Activated naive CD8-positive, alpha-beta T cell treated with anti-CD3 and anti-CD28 coated beads for 36 hours (primary cell): Measurements from ENCODE around the gene AFAP1L2. TPM values are rescaled to one million over a fixed set of nuclear protein-coding genes. Genes with fewer than 3 reads are reported as not detected.

ENCODE experiments used
- DNase-seq: peaks from one replicate; pipeline ENCODE4 v3.0.0; 2021
- H3K27ac Mint-ChIP-seq: one replicate; pipeline ENCODE4 v1.8.0; 2022; ENCODE audit warnings: mild to moderate bottlenecking, moderate library complexity, mixed read lengths
- H3K27me3 Mint-ChIP-seq: one replicate; pipeline ENCODE4 v1.8.0; 2022; ENCODE audit warnings: mild to moderate bottlenecking, mixed read lengths
- H3K36me3 Mint-ChIP-seq: one replicate; pipeline ENCODE4 v1.8.0; 2021; ENCODE audit warnings: mild to moderate bottlenecking, mixed read lengths
- H3K4me1 Mint-ChIP-seq: one replicate; pipeline ENCODE4 v1.8.0; 2021; ENCODE audit warnings: mixed read lengths
- H3K4me3 Mint-ChIP-seq: one replicate; pipeline ENCODE4 v1.8.0; 2022; ENCODE audit warnings: mild to moderate bottlenecking, moderate library complexity, mixed read lengths
- H3K9me3 Mint-ChIP-seq: one replicate; pipeline ENCODE4 v1.8.0; 2022; ENCODE audit warnings: mixed read lengths
- total RNA-seq, 2 experiments: library from RNA; stranded (reverse); gene quantifications; one replicate each; pipeline ENCODE4 v1.2.3, GENCODE V29; 2021

The AFAP1L2 gene
- total RNA-seq, 2 experiments from 2014 or later = 3.2 to 4.6 TPM

GRCh38 chr10:114310346-114310745 is 94.0 kb downstream of the AFAP1L2 start:
- Mint-ChIP-seq H3K4me3 (no peak overlapping the region), H3K27me3 (no peaks in the 10 kb centered on the region), H3K9me3 (no peaks in the 10 kb centered on the region), H3K4me1 (peaks cover 2% of the 10 kb centered on the region), H3K27ac (no peak overlapping the region), H3K36me3 (no peaks in the 10 kb centered on the region)
- DNase-seq = no peak

DNA sequence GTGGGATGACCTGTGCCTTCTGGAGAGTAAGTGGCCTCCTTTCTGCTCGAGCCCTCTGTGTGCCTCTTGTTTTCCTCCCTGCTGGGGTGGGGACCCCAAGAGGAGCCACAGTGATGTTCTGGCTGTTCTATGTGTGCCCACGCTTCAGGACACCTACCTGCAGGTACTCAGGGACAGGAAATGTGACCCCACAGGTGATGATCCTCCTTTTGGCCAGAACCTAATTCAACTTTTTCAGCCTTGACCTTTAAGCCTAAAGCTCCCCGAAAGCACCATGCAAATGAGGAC is 95.0 kb downstream of the AFAP1L2 start:
- no peaks in the 10 kb centered on the region for H3K27me3 Mint-ChIP-seq
- H3K36me3 Mint-ChIP-seq = no peaks in the 10 kb centered on the region
- H3K4me3 Mint-ChIP-seq = no peak overlapping the region
- H3K4me1 Mint-ChIP-seq = peaks cover 4% of the 10 kb centered on the region
- H3K27ac Mint-ChIP-seq = no peak overlapping the region
- no peak for DNase-seq
- no peaks in the 10 kb centered on the region for H3K9me3 Mint-ChIP-seq

- H3K4me1 Mint-ChIP-seq = peaks cover 9% of the 10 kb centered on the region
- no peak overlapping the region for H3K4me3 Mint-ChIP-seq
- no peaks in the 10 kb centered on the region for H3K36me3 Mint-ChIP-seq
- H3K27me3 Mint-ChIP-seq = no peaks in the 10 kb centered on the region
- H3K9me3 Mint-ChIP-seq = no peaks in the 10 kb centered on the region
- no peak for DNase-seq
- H3K27ac Mint-ChIP-seq = no peak overlapping the region
These were observed 95.6 kb downstream of the AFAP1L2 start for GRCh38 chr10:114308531-114309363.

DNA sequence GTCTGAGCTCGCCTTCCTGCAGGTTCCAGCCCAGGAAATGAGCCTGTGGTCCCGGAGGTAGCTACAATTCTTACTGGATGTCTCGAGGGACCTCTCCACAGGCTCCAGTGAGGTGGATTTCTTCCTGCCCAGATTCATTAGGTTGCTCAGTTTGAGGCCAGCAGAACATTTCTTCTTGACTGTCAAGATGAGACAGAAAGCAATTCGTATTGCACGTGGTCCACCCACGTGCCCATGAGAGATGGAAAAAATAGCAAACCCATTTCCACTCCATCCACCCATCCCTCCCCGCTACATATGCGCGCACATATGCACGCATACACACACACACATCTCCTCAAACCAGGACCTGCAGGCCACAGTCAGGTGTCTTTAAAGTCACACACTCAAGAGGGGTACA is 96.6 kb downstream of the AFAP1L2 start:
- Mint-ChIP-seq H3K27ac (no peak overlapping the region), H3K4me3 (no peak overlapping the region), H3K36me3 (no peaks in the 10 kb centered on the region), H3K4me1 (peaks cover 12% of the 10 kb centered on the region), H3K9me3 (no peaks in the 10 kb centered on the region), H3K27me3 (no peaks in the 10 kb centered on the region)
- DNase-seq = peak; percentile 22

DNA sequence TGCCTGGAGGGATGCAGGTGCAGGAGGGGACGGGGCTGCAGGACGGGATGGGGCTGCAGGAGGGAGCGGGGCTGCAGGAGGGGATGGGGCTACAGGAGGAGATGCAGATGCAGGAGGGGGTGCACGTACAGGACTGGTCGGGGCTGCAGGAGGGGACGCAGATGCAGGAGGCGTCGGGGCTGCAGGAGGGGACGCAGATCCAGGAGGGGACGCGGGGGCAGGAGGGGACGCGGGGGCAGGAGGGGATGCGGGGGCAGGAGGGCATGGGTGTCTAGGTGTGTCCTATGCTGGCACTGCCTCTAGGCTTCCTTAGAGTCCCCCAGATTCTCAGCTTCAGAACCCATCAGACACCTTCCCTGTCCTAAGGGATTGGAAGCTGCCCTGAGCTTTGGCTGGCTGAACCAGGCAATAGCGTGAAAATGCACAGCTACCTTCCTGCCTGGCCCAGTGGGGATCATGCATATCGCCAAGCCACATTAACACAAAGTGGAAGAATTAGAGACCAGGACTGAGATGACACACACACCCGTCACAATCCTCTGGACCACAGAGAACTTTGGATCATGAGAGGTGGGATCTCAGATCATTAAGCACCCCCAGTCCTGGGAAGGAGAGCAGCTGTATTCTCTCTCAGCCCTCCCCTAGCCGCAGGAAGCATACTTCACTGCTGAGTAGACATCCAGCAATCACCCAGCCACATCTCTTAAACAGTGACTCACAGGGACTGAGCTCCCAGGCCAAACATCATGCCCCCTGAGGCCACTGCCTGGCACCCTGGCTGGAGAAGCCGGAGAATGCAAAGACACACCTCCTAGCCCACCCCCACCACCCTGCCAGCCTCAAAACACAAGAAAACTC is 98.0 kb downstream of the AFAP1L2 start:
- H3K27ac Mint-ChIP-seq = no peak overlapping the region
- H3K9me3 Mint-ChIP-seq = no peaks in the 10 kb centered on the region
- peaks cover 12% of the 10 kb centered on the region for H3K4me1 Mint-ChIP-seq
- DNase-seq = no peak
- H3K4me3 Mint-ChIP-seq = no peak overlapping the region
- H3K27me3 Mint-ChIP-seq = no peaks in the 10 kb centered on the region
- no peaks in the 10 kb centered on the region for H3K36me3 Mint-ChIP-seq

DNA sequence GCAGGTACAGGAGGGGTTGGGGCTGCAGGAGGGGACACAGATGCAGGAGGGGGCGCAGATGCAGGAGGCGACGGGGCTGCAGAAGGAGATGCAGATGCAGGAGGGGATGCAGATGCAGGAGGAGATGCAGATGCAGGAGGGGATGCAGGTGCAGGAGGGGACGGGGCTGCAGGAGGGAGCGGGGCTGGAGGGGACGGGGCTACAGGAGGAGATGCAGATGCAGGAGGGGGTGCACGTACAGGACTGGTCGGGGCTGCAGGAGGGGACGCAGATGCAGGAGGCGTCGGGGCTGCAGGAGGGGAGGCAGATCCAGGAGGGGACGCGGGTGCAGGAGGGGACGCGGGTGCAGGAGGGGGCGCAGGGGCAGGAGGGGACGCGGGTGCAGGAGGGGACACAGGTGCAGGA is 98.8 kb downstream of the AFAP1L2 start:
- no peak overlapping the region for H3K27ac Mint-ChIP-seq
- no peaks in the 10 kb centered on the region for H3K9me3 Mint-ChIP-seq
- DNase-seq = no peak
- peaks cover 12% of the 10 kb centered on the region for H3K4me1 Mint-ChIP-seq
- peak overlapping the region; percentile 88 for H3K4me3 Mint-ChIP-seq
- no peaks in the 10 kb centered on the region for H3K36me3 Mint-ChIP-seq
- H3K27me3 Mint-ChIP-seq = no peaks in the 10 kb centered on the region

DNA sequence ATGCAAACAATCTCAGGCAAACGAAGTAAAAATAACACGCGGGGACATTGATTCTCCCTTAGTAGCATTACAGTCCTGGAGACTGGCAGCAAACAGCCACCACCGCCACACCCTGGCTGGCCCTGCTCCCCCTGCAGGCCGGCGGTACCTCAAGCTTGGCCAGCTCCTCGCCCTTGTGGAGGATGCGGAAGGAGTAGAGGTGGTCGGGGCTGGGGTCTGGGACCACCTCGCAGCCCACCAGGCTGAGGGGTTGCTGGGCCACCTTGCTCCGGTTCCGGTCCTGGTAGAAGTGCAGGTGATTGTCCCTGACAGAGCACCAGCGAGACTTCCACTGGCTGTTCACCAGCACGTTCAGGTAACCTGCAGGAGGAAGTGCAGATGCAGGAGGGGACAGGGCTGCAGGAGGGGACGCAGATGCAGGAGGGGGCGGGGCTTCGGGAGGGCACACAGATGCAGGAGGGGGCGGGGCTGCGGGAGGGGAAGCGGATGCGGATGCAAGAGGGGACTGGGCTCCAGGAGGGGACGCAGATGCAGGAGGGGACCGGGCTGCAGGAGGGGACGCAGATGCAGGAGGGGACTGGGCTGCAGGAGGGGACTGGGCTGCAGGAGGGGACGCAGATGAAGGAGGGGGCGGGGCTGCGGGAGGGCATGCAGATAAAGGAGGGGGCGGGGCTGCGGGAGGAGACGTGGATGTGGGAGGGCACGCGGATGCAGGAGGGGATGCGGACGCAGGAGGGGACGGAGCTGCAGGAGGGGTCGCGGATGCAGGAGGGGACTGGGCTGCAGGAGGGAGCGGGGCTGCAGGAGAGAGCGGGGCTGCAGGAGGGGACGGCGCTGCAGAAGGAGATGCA is 99.5 kb downstream of the AFAP1L2 start:
- Mint-ChIP-seq H3K27ac (peak overlapping the region; percentile 87), H3K4me1 (peaks cover 12% of the 10 kb centered on the region), H3K9me3 (no peaks in the 10 kb centered on the region), H3K4me3 (peak overlapping the region; percentile 88), H3K27me3 (no peaks in the 10 kb centered on the region), H3K36me3 (no peaks in the 10 kb centered on the region)
- peak; percentile 66 for DNase-seq

DNA sequence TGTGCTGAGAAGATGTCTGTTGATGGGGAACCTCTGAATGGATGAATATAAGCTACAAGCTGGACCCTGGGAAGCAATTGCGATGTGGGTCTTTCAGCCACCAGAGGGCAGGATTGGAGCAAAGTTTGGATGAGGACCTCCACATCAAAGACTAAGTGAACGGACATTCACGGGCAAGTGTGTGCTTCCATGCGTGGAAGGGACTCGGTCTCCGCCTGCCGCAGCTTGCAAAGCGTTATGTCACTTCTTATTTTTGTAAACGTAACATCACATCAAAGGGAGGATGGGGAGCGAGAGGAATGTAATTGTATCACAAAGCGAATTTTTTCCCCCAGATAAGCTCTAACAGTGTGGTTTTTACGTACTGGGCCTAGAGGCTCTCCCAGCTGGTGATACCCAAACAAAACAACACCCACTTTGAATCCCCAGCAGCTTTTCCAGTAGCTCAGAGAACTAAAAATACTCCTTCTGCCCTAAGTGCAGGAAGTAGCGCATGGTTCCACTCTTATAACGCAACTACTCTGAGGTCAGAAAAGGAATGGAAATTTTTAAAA is 100.2 kb downstream of the AFAP1L2 start:
- no peaks in the 10 kb centered on the region for H3K27me3 Mint-ChIP-seq
- no peaks in the 10 kb centered on the region for H3K36me3 Mint-ChIP-seq
- H3K9me3 Mint-ChIP-seq = no peaks in the 10 kb centered on the region
- peak; percentile 70 for DNase-seq
- H3K27ac Mint-ChIP-seq = peak overlapping the region; percentile 87
- H3K4me3 Mint-ChIP-seq = peak overlapping the region; percentile 88
- H3K4me1 Mint-ChIP-seq = peaks cover 12% of the 10 kb centered on the region

DNA sequence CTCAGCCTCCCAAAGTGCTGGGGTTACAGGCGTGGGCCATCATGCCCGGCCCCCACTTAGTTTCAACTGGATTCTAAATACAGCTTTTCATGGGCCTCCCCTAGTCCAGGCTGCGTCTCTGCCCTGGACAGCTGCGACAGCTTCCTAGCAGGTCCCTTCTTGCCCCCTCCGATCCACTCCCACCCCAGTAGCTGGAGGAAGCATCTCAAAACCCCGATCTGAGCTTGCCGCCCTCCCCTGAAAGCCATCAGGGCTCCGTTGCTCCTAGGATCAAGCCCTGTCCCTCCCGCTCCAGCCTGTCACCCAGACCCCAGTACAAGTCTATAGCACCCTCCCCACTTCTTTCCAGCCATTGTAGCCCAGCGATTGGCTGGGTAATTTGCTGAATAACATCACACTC is 100.7 kb downstream of the AFAP1L2 start:
- peak overlapping the region; percentile 88 for H3K4me3 Mint-ChIP-seq

GRCh38 chr10:114301951-114302710 is 102.2 kb downstream of the AFAP1L2 start:
- no peaks in the 10 kb centered on the region for H3K27me3 Mint-ChIP-seq
- peaks cover 6% of the 10 kb centered on the region for H3K36me3 Mint-ChIP-seq
- DNase-seq = no peak
- H3K9me3 Mint-ChIP-seq = no peaks in the 10 kb centered on the region
- no peak overlapping the region for H3K27ac Mint-ChIP-seq
- H3K4me3 Mint-ChIP-seq = no peak overlapping the region
- peaks cover 10% of the 10 kb centered on the region for H3K4me1 Mint-ChIP-seq

More for the DNA sequence above, 100.7 kb downstream of the AFAP1L2 start:
- H3K4me1 Mint-ChIP-seq = peaks cover 12% of the 10 kb centered on the region
- H3K27me3 Mint-ChIP-seq = no peaks in the 10 kb centered on the region
- H3K27ac Mint-ChIP-seq = no peak overlapping the region
- no peak for DNase-seq
- no peaks in the 10 kb centered on the region for H3K9me3 Mint-ChIP-seq
- no peaks in the 10 kb centered on the region for H3K36me3 Mint-ChIP-seq

- Mint-ChIP-seq H3K4me3 (no peak overlapping the region), H3K36me3 (peaks cover 15% of the 10 kb centered on the region), H3K4me1 (peaks cover 10% of the 10 kb centered on the region)
These were observed 103.1 kb downstream of the AFAP1L2 start for GRCh38 chr10:114301177-114301576.

DNA sequence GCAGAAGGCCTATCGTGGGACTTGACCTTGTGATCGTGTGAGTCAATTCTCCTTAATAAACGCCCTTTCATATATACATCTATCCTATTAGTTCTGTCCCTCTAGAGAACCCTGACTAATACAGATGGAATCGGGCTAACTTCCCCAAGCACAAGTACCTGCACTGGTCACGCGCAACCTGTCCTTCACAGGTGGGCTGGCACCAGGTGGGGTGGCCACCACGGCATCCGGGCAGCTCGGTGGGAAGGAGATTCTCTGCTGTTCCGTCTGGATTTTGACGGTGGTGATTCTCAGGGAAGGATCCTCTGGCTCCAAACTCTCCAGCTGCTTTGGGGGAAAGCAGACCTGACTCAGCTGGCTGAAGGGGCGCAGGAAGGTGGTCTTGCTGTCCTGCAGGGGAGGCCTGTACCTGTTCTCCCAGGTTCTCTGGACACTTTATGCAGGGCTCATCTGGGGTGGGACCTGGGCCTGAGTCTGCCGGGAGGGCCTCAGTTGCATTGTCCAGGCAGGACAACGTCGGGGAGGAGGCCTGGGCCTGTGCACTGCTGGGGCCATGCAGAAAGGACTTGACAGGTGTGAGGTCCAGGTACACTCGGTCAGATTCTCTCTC is 104.2 kb downstream of the AFAP1L2 start:
- peaks cover 10% of the 10 kb centered on the region for H3K4me1 Mint-ChIP-seq
- no peak for DNase-seq
- H3K27ac Mint-ChIP-seq = no peak overlapping the region
- no peak overlapping the region for H3K4me3 Mint-ChIP-seq
- no peaks in the 10 kb centered on the region for H3K27me3 Mint-ChIP-seq
- H3K9me3 Mint-ChIP-seq = peaks cover 10% of the 10 kb centered on the region
- H3K36me3 Mint-ChIP-seq = peaks cover 25% of the 10 kb centered on the region

More at GRCh38 chr10:114301177-114301576, 103.1 kb downstream of the AFAP1L2 start:
- H3K27me3 Mint-ChIP-seq = no peaks in the 10 kb centered on the region
- no peak overlapping the region for H3K27ac Mint-ChIP-seq
- DNase-seq = no peak
- peaks cover 1% of the 10 kb centered on the region for H3K9me3 Mint-ChIP-seq

DNA sequence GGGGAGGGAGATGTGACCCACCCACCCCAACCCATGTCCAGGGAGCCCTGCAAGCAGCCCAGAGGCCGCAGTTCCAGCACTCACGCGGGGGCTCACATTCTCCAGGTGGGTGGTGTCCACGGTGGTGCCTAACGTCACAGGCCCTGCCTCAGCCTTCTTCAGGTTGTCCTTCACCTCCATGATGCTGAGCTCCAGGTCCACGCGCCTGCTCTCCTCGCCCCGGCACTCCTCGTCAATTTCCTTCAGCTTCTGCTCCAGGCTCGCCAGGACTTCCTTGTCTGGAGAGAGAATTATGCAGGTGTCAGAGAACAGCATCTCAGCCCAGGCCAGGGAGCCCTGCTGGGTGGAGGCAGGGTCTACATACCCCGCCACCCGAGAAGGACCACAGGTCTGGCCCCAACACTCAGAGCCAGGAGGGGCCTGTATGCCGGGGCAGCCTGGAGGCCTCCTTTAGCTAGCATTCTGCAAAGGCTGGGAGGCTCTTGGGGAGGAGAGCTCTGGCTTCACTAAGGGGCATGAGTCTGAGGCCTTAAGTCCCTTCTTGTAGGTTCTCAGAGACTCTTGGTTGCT is 107.1 kb downstream of the AFAP1L2 start:
- H3K27me3 Mint-ChIP-seq = no peaks in the 10 kb centered on the region
- no peak overlapping the region for H3K27ac Mint-ChIP-seq
- peaks cover 31% of the 10 kb centered on the region for H3K36me3 Mint-ChIP-seq
- DNase-seq = no peak
- no peak overlapping the region for H3K4me3 Mint-ChIP-seq
- H3K4me1 Mint-ChIP-seq = no peaks in the 10 kb centered on the region
- H3K9me3 Mint-ChIP-seq = peaks cover 17% of the 10 kb centered on the region
